Thyroid gland (tissue), 4 donors: Measurements from ENCODE around the gene TTC33. TPM values are rescaled to one million over a fixed set of nuclear protein-coding genes. Genes with fewer than 3 reads are reported as not detected.

ENCODE experiments used
- DNase-seq, 2 donors: peaks; one replicate each; pipeline ENCODE4 v3.0.0-alpha.2; 2019
- H3K27ac ChIP-seq, 3 donors: fragments of 200-600 bp; sonication (generic); 1 replicate in 2 of 3; 2 replicates in 1 of 3; pipeline ENCODE4 v1.5.1; 2016 to 2019; ENCODE audit warnings: mild to moderate bottlenecking in 1 of 3, moderate library complexity in 1 of 3
- H3K27me3 ChIP-seq: fragments of 200-600 bp; sonication (generic); one replicate; pipeline ENCODE4 v1.5.1; 2019
- H3K36me3 ChIP-seq, 2 donors: fragments of 200-600 bp; sonication (generic); one replicate each; pipeline ENCODE4 v1.5.1; 2016 to 2019
- H3K4me1 ChIP-seq, 2 donors: fragments of 200-600 bp; sonication (generic); one replicate each; pipeline ENCODE4 v1.5.1; 2017 to 2019
- H3K4me3 ChIP-seq, 3 donors: fragments of 200-600 bp; sonication (generic); replicated peaks in 1 of 3; 1 replicate in 2 of 3; 2 replicates in 1 of 3; pipeline ENCODE4 v1.5.1; 2016; ENCODE audit warnings: mild to moderate bottlenecking in 1 of 3
- H3K9me3 ChIP-seq: fragments of 200-600 bp; sonication (generic); one replicate; pipeline ENCODE4 v1.5.1; 2017
- POLR2A ChIP-seq, 2 donors: fragments of 450-650 bp; IDR thresholded peaks; one replicate each; pipeline ENCODE4 v1.6.1; 2017; ENCODE audit warnings: antibody characterized with exemption in 2 of 2, mild to moderate bottlenecking in 2 of 2, moderate library complexity in 1 of 2
- WGBS, 2 donors: methylation state at CpG; one replicate each; pipeline ENCODE4 v1.1.5; 2017; 5-methylcytosine and 5-hydroxymethylcytosine counted together
- intact Hi-C: fragments of 100-400 bp; cut with DNase I; formaldehyde crosslinking; loops from one replicate; pipeline ENCODE4 v1.15.1; 2023
- total RNA-seq, 4 donors: library from RNA; depleted of rRNA; stranded (reverse); fragments of >200 nt; gene quantifications; one replicate each; pipeline ENCODE4 v1.2.3, GENCODE V29; 2016
- TF ChIP-seq, protein P1 (sequence below), 6 experiments: fragments of 200-600 bp in 3 of 6; fragments of 450-650 bp in 3 of 6; sonication (generic) in 3 of 6; IDR thresholded peaks; one replicate each; pipeline ENCODE4 v1.5.1; 2016 to 2019; ENCODE audit warnings: antibody characterized with exemption in 6 of 6, mild to moderate bottlenecking in 2 of 6, inconsistent platforms in 1 of 6, moderate library complexity in 1 of 6

TTC33 gene
- total RNA-seq, 4 donors from 2014 or later = 18.7 to 35.2 (median 24.9) TPM

DNA sequence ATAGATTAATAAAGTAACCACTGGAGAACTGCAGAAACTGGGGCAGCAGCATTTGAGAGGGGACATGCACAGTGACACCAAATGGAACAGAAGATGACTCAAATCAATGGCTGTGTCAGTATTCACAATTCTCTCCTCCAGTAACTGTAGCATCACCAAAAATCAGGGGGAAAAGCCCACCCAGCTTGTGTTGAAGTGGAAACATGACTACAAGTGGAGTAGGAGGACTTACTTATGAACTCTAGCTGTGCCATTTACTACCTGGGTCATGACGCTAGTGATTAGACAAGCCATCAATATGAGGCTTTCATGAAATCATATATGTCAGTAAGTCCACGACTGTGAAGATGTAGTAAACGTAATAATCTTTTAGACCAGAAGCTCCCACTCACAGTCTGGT lies 275.8 kb downstream of the TTC33 start:
- WGBS, 2 donors = 56 to 58% methylated on average over 3 of the region's 3 CpGs
- TF ChIP-seq, protein P1, sequence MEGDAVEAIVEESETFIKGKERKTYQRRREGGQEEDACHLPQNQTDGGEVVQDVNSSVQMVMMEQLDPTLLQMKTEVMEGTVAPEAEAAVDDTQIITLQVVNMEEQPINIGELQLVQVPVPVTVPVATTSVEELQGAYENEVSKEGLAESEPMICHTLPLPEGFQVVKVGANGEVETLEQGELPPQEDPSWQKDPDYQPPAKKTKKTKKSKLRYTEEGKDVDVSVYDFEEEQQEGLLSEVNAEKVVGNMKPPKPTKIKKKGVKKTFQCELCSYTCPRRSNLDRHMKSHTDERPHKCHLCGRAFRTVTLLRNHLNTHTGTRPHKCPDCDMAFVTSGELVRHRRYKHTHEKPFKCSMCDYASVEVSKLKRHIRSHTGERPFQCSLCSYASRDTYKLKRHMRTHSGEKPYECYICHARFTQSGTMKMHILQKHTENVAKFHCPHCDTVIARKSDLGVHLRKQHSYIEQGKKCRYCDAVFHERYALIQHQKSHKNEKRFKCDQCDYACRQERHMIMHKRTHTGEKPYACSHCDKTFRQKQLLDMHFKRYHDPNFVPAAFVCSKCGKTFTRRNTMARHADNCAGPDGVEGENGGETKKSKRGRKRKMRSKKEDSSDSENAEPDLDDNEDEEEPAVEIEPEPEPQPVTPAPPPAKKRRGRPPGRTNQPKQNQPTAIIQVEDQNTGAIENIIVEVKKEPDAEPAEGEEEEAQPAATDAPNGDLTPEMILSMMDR (IDR thresholded peaks at IDR 0.05) = no peak
- TF ChIP-seq POLR2A (IDR thresholded peaks at IDR 0.05) = no peak
- Histone ChIP-seq H3K4me3 (no peak overlapping the region), H3K27ac (no peak overlapping the region), H3K4me1 (no peaks in the 10 kb centered on the region), H3K9me3 (no peaks in the 10 kb centered on the region), H3K36me3 (no peaks in the 10 kb centered on the region), H3K27me3 (no peaks in the 10 kb centered on the region)
- intact Hi-C loops = no loop called here
- no peak for DNase-seq

DNA sequence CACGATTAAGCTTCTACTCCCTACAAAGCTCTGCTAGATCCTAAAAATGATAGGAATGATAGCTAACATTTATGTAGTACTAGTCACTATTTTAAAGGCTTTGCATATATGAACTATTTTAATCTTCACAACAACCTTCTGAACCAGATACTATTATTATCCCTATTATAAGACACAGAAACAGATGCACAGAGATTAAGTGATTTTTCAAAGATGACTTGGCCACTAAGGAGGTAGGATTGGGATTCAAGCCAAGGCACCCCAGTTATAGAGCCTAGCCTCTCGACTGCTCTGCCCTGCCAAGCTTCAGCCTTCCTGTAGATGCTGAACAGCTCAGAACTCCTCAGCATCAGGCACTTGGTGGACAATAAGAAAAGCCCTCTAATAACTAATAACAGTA lies 277.0 kb downstream of the TTC33 start:
- Histone ChIP-seq H3K9me3 (no peaks in the 10 kb centered on the region), H3K4me1 (no peaks in the 10 kb centered on the region), H3K27me3 (no peaks in the 10 kb centered on the region), H3K36me3 (no peaks in the 10 kb centered on the region), H3K4me3 (no peak overlapping the region), H3K27ac (no peak overlapping the region)
- WGBS, 2 donors = 83 to 89% methylated on average over 2 of the region's 2 CpGs
- no peak for DNase-seq
- intact Hi-C loops = no loop called here
- TF ChIP-seq, protein P1 (IDR thresholded peaks at IDR 0.05) = no peak
- no peak for TF ChIP-seq POLR2A (IDR thresholded peaks at IDR 0.05)

DNA sequence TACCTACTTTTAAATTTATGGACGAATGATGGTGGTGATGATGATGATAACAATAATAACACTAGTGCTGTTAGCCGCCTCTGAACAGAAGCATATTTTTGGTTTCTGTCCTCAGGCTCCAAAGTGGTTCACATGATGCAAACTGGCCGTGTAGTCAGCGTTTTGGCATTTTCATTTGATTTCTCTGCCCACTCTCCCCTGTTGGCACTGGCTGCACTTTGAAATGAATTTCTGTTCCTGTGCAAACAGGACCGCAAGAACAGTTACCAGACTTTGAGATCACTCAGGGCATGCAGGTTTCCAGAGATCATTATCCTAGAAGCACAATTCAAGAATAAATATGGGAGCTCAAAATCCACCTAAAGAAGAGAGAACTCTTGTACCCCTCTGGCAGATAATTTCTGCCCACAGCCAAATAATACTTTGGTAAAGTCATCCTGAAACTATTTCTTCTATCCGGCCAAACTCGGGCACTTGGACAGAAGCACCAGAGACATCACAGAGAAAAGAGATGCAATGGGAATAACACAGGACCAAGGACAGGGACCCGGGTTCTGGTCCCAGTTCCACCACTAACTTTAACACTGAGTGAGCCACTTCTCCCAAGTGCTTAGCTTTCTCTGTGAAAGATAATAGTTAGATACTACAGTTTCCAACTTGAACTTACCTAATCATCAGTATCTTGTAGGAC lies 277.8 kb downstream of the TTC33 start:
- WGBS, 2 donors = 66 to 71% methylated on average over 8 of the region's 8 CpGs
- DNase-seq = no peak
- no peak overlapping the region for H3K27ac ChIP-seq
- no peaks in the 10 kb centered on the region for H3K27me3 ChIP-seq
- no peak overlapping the region for H3K4me3 ChIP-seq
- no peaks in the 10 kb centered on the region for H3K36me3 ChIP-seq
- no peaks in the 10 kb centered on the region for H3K9me3 ChIP-seq
- no peaks in the 10 kb centered on the region for H3K4me1 ChIP-seq
- intact Hi-C loops = no loop called here
- TF ChIP-seq, protein P1 (IDR thresholded peaks at IDR 0.05) = no peak
- no peak for TF ChIP-seq POLR2A (IDR thresholded peaks at IDR 0.05)

DNA sequence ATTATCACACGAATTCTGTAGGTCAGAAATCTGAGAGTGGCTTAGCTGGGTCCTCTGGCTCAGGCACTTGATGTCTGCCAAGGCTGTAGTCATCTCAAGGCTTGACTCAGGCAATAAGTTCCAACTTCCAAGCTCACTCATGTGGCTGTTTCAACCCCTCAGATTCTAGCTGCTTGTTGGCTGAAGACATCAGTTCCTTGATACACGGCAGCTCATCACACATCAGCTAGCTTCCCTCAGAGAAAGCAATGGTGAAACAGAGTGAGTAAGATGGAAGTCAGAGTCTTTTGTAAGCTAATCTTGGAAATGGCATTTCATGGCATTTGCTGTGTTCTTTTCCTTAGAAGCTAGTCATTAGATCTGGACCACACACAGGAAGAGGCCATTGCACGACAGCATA lies 280.2 kb downstream of the TTC33 start:
- H3K4me1 ChIP-seq = no peaks in the 10 kb centered on the region
- WGBS, 2 donors = 91 to 97% methylated on average over 3 of the region's 3 CpGs
- H3K27me3 ChIP-seq = no peaks in the 10 kb centered on the region
- no peak overlapping the region for H3K27ac ChIP-seq
- H3K4me3 ChIP-seq = no peak overlapping the region
- no peaks in the 10 kb centered on the region for H3K36me3 ChIP-seq
- no peak for DNase-seq
- intact Hi-C loops = no loop called here
- TF ChIP-seq, protein P1 (IDR thresholded peaks at IDR 0.05) = no peak
- no peak for TF ChIP-seq POLR2A (IDR thresholded peaks at IDR 0.05)
- no peaks in the 10 kb centered on the region for H3K9me3 ChIP-seq

DNA sequence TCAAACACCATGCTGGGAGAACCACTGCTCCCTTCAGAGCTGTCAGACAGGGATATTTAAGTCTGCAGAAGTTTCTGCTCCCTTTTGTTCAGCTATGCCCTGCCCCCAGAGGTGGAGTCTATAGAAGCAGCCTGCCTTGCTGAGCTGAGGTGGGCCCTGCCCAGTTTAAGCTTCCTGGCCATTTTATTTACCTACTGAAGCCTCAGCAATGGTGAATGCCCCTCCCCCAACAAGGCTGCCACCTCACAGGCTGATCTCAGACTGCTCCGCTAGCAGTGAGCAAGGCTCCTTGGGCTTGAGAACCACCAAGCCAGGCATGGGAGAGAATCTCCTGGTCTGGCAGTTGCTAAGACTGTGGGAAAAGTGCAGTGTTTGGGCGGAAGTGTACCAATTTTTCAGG lies 281.5 kb downstream of the TTC33 start:
- no peak overlapping the region for H3K27ac ChIP-seq
- 88 to 97% methylated on average over 2 of the region's 2 CpGs for WGBS, 2 donors
- intact Hi-C loops = no loop called here

More for the DNA sequence above, 281.5 kb downstream of the TTC33 start:
- H3K9me3 ChIP-seq = no peaks in the 10 kb centered on the region
- H3K4me3 ChIP-seq = no peak overlapping the region
- DNase-seq = no peak
- H3K36me3 ChIP-seq = no peaks in the 10 kb centered on the region
- no peak for TF ChIP-seq POLR2A (IDR thresholded peaks at IDR 0.05)
- TF ChIP-seq, protein P1 (IDR thresholded peaks at IDR 0.05) = no peak
- no peaks in the 10 kb centered on the region for H3K4me1 ChIP-seq
- H3K27me3 ChIP-seq = no peaks in the 10 kb centered on the region
